Prostate gland (tissue), 2 donors: ENCODE measurements around the gene CLECL1.

Source experiments
- POLR2A ChIP-seq: fragments of 450-650 bp; IDR thresholded peaks from one replicate; pipeline ENCODE4 v1.6.1; 2016; ENCODE audit warnings: antibody characterized with exemption, mild to moderate bottlenecking
- TF ChIP-seq, protein P1 (sequence below), 4 experiments: fragments of 200-600 bp in 2 of 4; fragments of 450-650 bp in 2 of 4; sonication (generic) in 2 of 4; IDR thresholded peaks; 1 replicate in 3 of 4; 2 replicates in 1 of 4; pipeline ENCODE4 v1.5.1; 2016 to 2019; ENCODE audit warnings: antibody characterized with exemption in 4 of 4, mild to moderate bottlenecking in 2 of 4, moderate library complexity in 2 of 4

DNA sequence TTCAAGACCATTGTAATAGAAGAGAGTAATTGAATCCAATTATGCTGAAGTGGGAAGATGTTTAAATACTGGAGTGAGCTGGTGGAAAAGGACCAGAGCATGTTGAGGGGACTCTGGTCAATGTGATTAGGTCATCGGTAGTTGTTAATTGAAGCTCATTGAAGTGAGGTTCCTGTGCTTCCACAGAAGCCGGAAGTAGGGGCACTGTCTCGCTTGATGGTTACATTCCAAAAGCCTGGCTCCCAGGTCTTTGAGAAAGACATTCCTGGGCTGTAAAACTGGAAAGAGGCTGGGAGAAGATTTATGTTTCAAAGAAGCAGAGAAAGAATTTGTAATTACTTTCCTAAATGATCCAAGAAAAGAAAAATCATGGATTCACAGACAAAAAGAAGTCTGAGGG lies 12.3 kb upstream of the CLECL1 start:
- TF ChIP-seq, protein P1, sequence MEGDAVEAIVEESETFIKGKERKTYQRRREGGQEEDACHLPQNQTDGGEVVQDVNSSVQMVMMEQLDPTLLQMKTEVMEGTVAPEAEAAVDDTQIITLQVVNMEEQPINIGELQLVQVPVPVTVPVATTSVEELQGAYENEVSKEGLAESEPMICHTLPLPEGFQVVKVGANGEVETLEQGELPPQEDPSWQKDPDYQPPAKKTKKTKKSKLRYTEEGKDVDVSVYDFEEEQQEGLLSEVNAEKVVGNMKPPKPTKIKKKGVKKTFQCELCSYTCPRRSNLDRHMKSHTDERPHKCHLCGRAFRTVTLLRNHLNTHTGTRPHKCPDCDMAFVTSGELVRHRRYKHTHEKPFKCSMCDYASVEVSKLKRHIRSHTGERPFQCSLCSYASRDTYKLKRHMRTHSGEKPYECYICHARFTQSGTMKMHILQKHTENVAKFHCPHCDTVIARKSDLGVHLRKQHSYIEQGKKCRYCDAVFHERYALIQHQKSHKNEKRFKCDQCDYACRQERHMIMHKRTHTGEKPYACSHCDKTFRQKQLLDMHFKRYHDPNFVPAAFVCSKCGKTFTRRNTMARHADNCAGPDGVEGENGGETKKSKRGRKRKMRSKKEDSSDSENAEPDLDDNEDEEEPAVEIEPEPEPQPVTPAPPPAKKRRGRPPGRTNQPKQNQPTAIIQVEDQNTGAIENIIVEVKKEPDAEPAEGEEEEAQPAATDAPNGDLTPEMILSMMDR (IDR thresholded peaks at IDR 0.05), result no peak
- no peak for TF ChIP-seq POLR2A
